ENCODE data around the gene PATL2. TPM values are rescaled to one million over a fixed set of nuclear protein-coding genes. Genes with fewer than 3 reads are reported as not detected.

The PATL2 gene
- total and polyA plus RNA-seq, 2 donors (not counting 1 experiment from before 2014, with no cell fraction given) = 58.9 to 89.4 TPM

- no peak overlapping the region for H3K4me3 Mint-ChIP-seq
- H3K4me3 ChIP-seq (ENCODE audit: control extremely low read depth in 1 of 5, extremely low read depth in 1 of 5, insufficient read depth in 1 of 5, low read depth in 2 of 5, low read length in 4 of 5) = no peak overlapping the region
- H3K4me1 Mint-ChIP-seq = peaks cover 10% of the 10 kb centered on the region
- H3K27ac Mint-ChIP-seq = peak overlapping the region; percentile 26
- no peak overlapping the region for H2AFZ ChIP-seq (ENCODE audit: insufficient read depth, low read depth, low read length, poor library complexity, severe bottlenecking)
- POLR2A ChIA-PET = no interaction called here
- intact Hi-C loops (cut with micrococcal nuclease) = no loop called here
- no peaks in the 10 kb centered on the region for H3K79me2 ChIP-seq (ENCODE audit: control insufficient read depth, insufficient read depth, low read length)
- no peaks in the 10 kb centered on the region for H4K20me1 ChIP-seq (ENCODE audit: control insufficient read depth, insufficient read depth, low read length, poor library complexity, severe bottlenecking)
- no peak for TF ChIP-seq EZH2 (IDR thresholded peaks at IDR 0.05; ENCODE audit: borderline replicate concordance, insufficient read depth, low read depth, low read length, poor library complexity, severe bottlenecking)
- no peak for TF ChIP-seq CTCF (IDR thresholded peaks at IDR 0.05)
- no peaks in the 10 kb centered on the region for H3K4me1 ChIP-seq (ENCODE audit: control insufficient read depth in 2 of 2, insufficient read depth in 2 of 2, low read length in 2 of 2)
- peaks cover 0 to 8% (median 2%) of the 10 kb centered on the region in 3 donors for H3K9me3 ChIP-seq (ENCODE audit: control extremely low read depth in 1 of 3, control insufficient read depth in 2 of 3, insufficient read depth in 1 of 3, low read length in 2 of 3)
- ATAC-seq (ENCODE audit: low read depth) (no peak), DNase-seq (no peak)
- no peaks in the 10 kb centered on the region for H3K27me3 Mint-ChIP-seq
- no peaks in the 10 kb centered on the region for H3K27me3 ChIP-seq (replicated peaks in 1 of 4; ENCODE audit: control extremely low read depth in 1 of 4, control insufficient read depth in 3 of 4, insufficient read depth in 4 of 4, low read length in 3 of 4)
- WGBS (ENCODE audit: insufficient coverage) = no CpG with 5 or more reads among the region's 2 CpGs
- H3K9me3 Mint-ChIP-seq (ENCODE audit: insufficient read depth) = no peaks in the 10 kb centered on the region
- H3K9ac ChIP-seq (ENCODE audit: low read length) = no peak overlapping the region
- CTCF ChIA-PET = interaction anchor here (0.8 to 2.2 kb wide), 2 partner anchors 14 to 35 kb away, joined by 5 to 11 read pairs; partner anchors contain the start of gene SPG11
- H3K36me3 ChIP-seq (replicated peaks in 1 of 2; ENCODE audit: control extremely low read depth in 1 of 2, control insufficient read depth in 1 of 2, extremely low read depth in 1 of 2, insufficient read depth in 2 of 2, low read length in 1 of 2) = no peaks in the 10 kb centered on the region
- no peak overlapping the region for H3K4me2 ChIP-seq (replicated peaks; ENCODE audit: low read depth, low read length, poor library complexity, severe bottlenecking)
- H3K27ac ChIP-seq (ENCODE audit: low read length in 2 of 2) = no peak overlapping the region
Observed at GRCh38 chr15:44698641-44699040, 12.5 kb downstream of the PATL2 start.

- no peaks in the 10 kb centered on the region for H3K4me1 ChIP-seq (ENCODE audit: control insufficient read depth in 2 of 2, insufficient read depth in 2 of 2, low read length in 2 of 2)
- Mint-ChIP-seq H3K27me3 (no peaks in the 10 kb centered on the region), H3K9me3 (ENCODE audit: insufficient read depth) (no peaks in the 10 kb centered on the region), H3K4me1 (peaks cover 9% of the 10 kb centered on the region), H3K4me3 (no peak overlapping the region), H3K27ac (peak overlapping the region; percentile 42)
- no peaks in the 10 kb centered on the region for H3K36me3 ChIP-seq (replicated peaks in 1 of 2; ENCODE audit: control extremely low read depth in 1 of 2, control insufficient read depth in 1 of 2, extremely low read depth in 1 of 2, insufficient read depth in 2 of 2, low read length in 1 of 2)
- no peaks in the 10 kb centered on the region for H3K79me2 ChIP-seq (ENCODE audit: control insufficient read depth, insufficient read depth, low read length)
- no peak overlapping the region for H3K4me2 ChIP-seq (replicated peaks; ENCODE audit: low read depth, low read length, poor library complexity, severe bottlenecking)
- H2AFZ ChIP-seq (ENCODE audit: insufficient read depth, low read depth, low read length, poor library complexity, severe bottlenecking) = no peak overlapping the region
- no peak overlapping the region for H3K4me3 ChIP-seq (ENCODE audit: control extremely low read depth in 1 of 5, extremely low read depth in 1 of 5, insufficient read depth in 1 of 5, low read depth in 2 of 5, low read length in 4 of 5)
- ChIA-PET CTCF (interaction anchor here (0.6 to 1.8 kb wide), 2 partner anchors 34 to 152 kb away, joined by 3 to 6 read pairs; partner anchors contain the start of gene SPG11), POLR2A (interaction anchor here (1.0 to 1.6 kb wide), 2 partner anchors 14 to 32 kb away, joined by 3 to 4 read pairs; partner anchors contain the start of genes B2M and PATL2)
- intact Hi-C loops (cut with micrococcal nuclease) = no loop called here
- TF ChIP-seq CTCF (IDR thresholded peaks at IDR 0.05) (no peak), EZH2 (IDR thresholded peaks at IDR 0.05; ENCODE audit: borderline replicate concordance, insufficient read depth, low read depth, low read length, poor library complexity, severe bottlenecking) (no peak)
- H3K27me3 ChIP-seq (replicated peaks in 1 of 4; ENCODE audit: control extremely low read depth in 1 of 4, control insufficient read depth in 3 of 4, insufficient read depth in 4 of 4, low read length in 3 of 4) = no peaks in the 10 kb centered on the region
- H3K9me3 ChIP-seq (ENCODE audit: control extremely low read depth in 1 of 3, control insufficient read depth in 2 of 3, insufficient read depth in 1 of 3, low read length in 2 of 3) = peaks cover 0 to 4% (median 0%) of the 10 kb centered on the region in 3 donors
- no peaks in the 10 kb centered on the region for H4K20me1 ChIP-seq (ENCODE audit: control insufficient read depth, insufficient read depth, low read length, poor library complexity, severe bottlenecking)
- DNase-seq = no peak
- H3K9ac ChIP-seq (ENCODE audit: low read length) = no peak overlapping the region
- no peak for ATAC-seq (ENCODE audit: low read depth)
- peak overlapping the region in 1 of 2 donors; percentile 30 for H3K27ac ChIP-seq (ENCODE audit: low read length in 2 of 2)
Observed at GRCh38 chr15:44697014-44697413, 14.1 kb downstream of the PATL2 start.

All from B cell (primary cell).